Heart left ventricle (tissue), 16 donors: ENCODE results near the gene FAM171A2. TPM values are rescaled to one million over a fixed set of nuclear protein-coding genes. Genes with fewer than 3 reads are reported as not detected.
A peak's percentile ranks its signal among the peaks of the same experiment; 100 is the strongest.

Experiments
- ATAC-seq, 4 donors: fragments of 200-7000 bp; cut with Tn5 transposase; one replicate each; pipeline ENCODE4 v1.9.1; 2020 to 2022; ENCODE audit warnings: moderate library complexity in 4 of 4, mild to moderate bottlenecking in 3 of 4, moderate number of reproducible peaks in 1 of 4
- DNase-seq, 5 donors: peaks; one replicate each; pipeline ENCODE4 v3.0.0-alpha.2; 2020
- H3K27ac ChIP-seq, 12 donors: fragments of 200-600 bp; sonication (generic) in 4 of 12; one replicate each; pipeline versions ENCODE4 v1.5.0 to v1.8.0; 2016 to 2022; ENCODE audit warnings: mild to moderate bottlenecking in 2 of 12
- H3K27me3 ChIP-seq, 9 donors: fragments of 200-600 bp; sonication (generic) in 2 of 9; one replicate each; pipeline versions ENCODE4 v1.5.1 to v1.8.0; 2016 to 2022; ENCODE audit warnings: mild to moderate bottlenecking in 3 of 9
- H3K36me3 ChIP-seq, 9 donors: fragments of 200-600 bp; sonication (generic) in 2 of 9; one replicate each; pipeline versions ENCODE4 v1.5.0 to v1.8.0; 2018 to 2022; ENCODE audit warnings: mild to moderate bottlenecking in 2 of 9
- H3K4me1 ChIP-seq, 12 donors: fragments of 200-600 bp; sonication (generic) in 4 of 12; one replicate each; pipeline versions ENCODE4 v1.5.0 to v1.8.0; 2016 to 2022; ENCODE audit warnings: mild to moderate bottlenecking in 3 of 12
- H3K4me3 ChIP-seq, 12 donors: fragments of 200-600 bp; sonication (generic) in 4 of 12; one replicate each; pipeline versions ENCODE4 v1.5.0 to v1.8.0; 2017 to 2022; ENCODE audit warnings: mild to moderate bottlenecking in 9 of 12, moderate library complexity in 4 of 12
- H3K9me3 ChIP-seq, 12 donors: fragments of 200-600 bp; sonication (generic) in 4 of 12; one replicate each; pipeline versions ENCODE4 v1.5.0 to v1.8.0; 2016 to 2022; ENCODE audit warnings: mild to moderate bottlenecking in 1 of 12
- POLR2A ChIP-seq, 2 donors: fragments of 450-650 bp; IDR thresholded peaks; one replicate each; pipeline ENCODE4 v1.6.1; 2017; ENCODE audit warnings: antibody characterized with exemption in 2 of 2, mild to moderate bottlenecking in 2 of 2, moderate library complexity in 2 of 2
- WGBS, 4 donors: extraction: QIAGEN DNeasy Blood & Tissue Kit in 2 of 4; methylation state at CpG; one replicate each; pipeline versions ENCODE4 v1.1.5 to v1.1.7; 2013 to 2018; 5-methylcytosine and 5-hydroxymethylcytosine counted together
- intact Hi-C, 10 donors: fragments of 100-400 bp; cut with DNase I; formaldehyde crosslinking; loops; one replicate each; pipeline versions ENCODE4 v1.11.1 to v1.14.2; 2022
- polyA plus RNA-seq, 2 donors: library from polyadenylated mRNA; stranded (reverse); fragments of 200-250 nt; gene quantifications; one replicate each; pipeline ENCODE4 v1.2.3, GENCODE V29; 2013
- total RNA-seq, 9 donors: library from RNA; depleted of rRNA in 2 of 9; stranded (reverse); fragments of >200 nt in 2 of 9; fragmentation: NEBNext Ultra II Directional in 3 of 9; extraction: Animal tissue kit (Norgen Biotek cat#: 25700) in 3 of 9; gene quantifications; one replicate each; pipeline versions ENCODE4 v1.1.0 to v1.2.4, GENCODE V29; 2016 to 2023
- TF ChIP-seq, protein P1 (sequence below), 12 donors: fragments of 200-600 bp; sonication (generic) in 4 of 12; IDR thresholded peaks; one replicate each; pipeline versions ENCODE4 v1.5.0 to v1.8.0; 2018 to 2022; ENCODE audit warnings: antibody characterized with exemption in 12 of 12, mild to moderate bottlenecking in 5 of 12
- donor health status: ischemic (EF 13 %, LVEDD 7.1; RV severe dilation, severe dysfunction).
- donor health status: healthy with polysubstance abuse.
- donor health status: DM: no; HTN: yes; CAD: no.
- donor health status: DM: no; HTN: no; CAD: no.
- donor health status: ischemic (EF 25% LVEDD 6.9; RV normal size, moderate dysfunction).
- donor health status: ischemic (EF 25% LVEDD 5.7; RV mildly dilated, moderate dysfunction).
- donor health status: healthy.
- donor health status: DM: yes; HTN: yes; CAD: no.
- donor health status: ischemic (EF 35%, LVEDD 5.7; RV mildly dilated, moderate dysfunction).
- donor health status: nonischemic (EF 11% LVEDD 7.7; RV severe dilation, severe dysfunction).
- donor health status: DM: yes; HTN: yes; CAD: no.
- donor health status: PGD.
- donor health status: ischemic (EF 29% LVEDD 5.4; RV normal size, mild dysfunction).
- donor health status: nonischemic (EF 23%, LVEDD 6.1; RV moderate dilation, normal function).

The FAM171A2 gene
- total and polyA plus RNA-seq, 11 donors, result 0.40 to 2.1 (median 0.77) TPM

- Histone ChIP-seq H3K4me1 (peaks cover 0 to 23% (median 14%) of the 10 kb centered on the region in 12 donors), H3K36me3 (no peaks in the 10 kb centered on the region), H3K4me3 (peak overlapping the region; percentile 42 to 83 (median 68)), H3K27ac (peak overlapping the region in 4 of 12 donors; percentile 23 to 62 (median 39)), H3K9me3 (no peaks in the 10 kb centered on the region), H3K27me3 (peaks cover 0 to 17% (median 0%) of the 10 kb centered on the region in 9 donors)
- 0 to 7% (median 1%) methylated on average over 6 to 45 of the region's 45 CpGs for WGBS, 4 donors
- intact Hi-C loops, result no loop called here
- TF ChIP-seq, protein P1, sequence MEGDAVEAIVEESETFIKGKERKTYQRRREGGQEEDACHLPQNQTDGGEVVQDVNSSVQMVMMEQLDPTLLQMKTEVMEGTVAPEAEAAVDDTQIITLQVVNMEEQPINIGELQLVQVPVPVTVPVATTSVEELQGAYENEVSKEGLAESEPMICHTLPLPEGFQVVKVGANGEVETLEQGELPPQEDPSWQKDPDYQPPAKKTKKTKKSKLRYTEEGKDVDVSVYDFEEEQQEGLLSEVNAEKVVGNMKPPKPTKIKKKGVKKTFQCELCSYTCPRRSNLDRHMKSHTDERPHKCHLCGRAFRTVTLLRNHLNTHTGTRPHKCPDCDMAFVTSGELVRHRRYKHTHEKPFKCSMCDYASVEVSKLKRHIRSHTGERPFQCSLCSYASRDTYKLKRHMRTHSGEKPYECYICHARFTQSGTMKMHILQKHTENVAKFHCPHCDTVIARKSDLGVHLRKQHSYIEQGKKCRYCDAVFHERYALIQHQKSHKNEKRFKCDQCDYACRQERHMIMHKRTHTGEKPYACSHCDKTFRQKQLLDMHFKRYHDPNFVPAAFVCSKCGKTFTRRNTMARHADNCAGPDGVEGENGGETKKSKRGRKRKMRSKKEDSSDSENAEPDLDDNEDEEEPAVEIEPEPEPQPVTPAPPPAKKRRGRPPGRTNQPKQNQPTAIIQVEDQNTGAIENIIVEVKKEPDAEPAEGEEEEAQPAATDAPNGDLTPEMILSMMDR (IDR thresholded peaks at IDR 0.05), result no peak
- no peak for TF ChIP-seq POLR2A (IDR thresholded peaks at IDR 0.05)
- ATAC-seq, result peak in 3 of 4 donors; percentile 15 to 60 (median 31)
- no peak for DNase-seq
Observed at GRCh38 chr17:44362949-44363612, 572 bp downstream of the FAM171A2 start.

- DNase-seq (no peak), ATAC-seq (peak in 1 of 4 donors; percentile 40)
- intact Hi-C loops, result no loop called here
- WGBS, 4 donors, result 20 to 36% (median 27%) methylated on average over 6 to 11 of the region's 11 CpGs
- Histone ChIP-seq H3K4me1 (peaks cover 0 to 23% (median 14%) of the 10 kb centered on the region in 12 donors), H3K4me3 (peak overlapping the region in 11 of 12 donors; percentile 55 to 83 (median 68)), H3K27ac (no peak overlapping the region), H3K9me3 (no peaks in the 10 kb centered on the region), H3K27me3 (peaks cover 0 to 17% (median 0%) of the 10 kb centered on the region in 9 donors), H3K36me3 (no peaks in the 10 kb centered on the region)
- TF ChIP-seq, protein P1 (IDR thresholded peaks at IDR 0.05), result no peak
- TF ChIP-seq POLR2A (IDR thresholded peaks at IDR 0.05), result no peak
Observed at GRCh38 chr17:44362459-44362948, 1.1 kb downstream of the FAM171A2 start.

DNA sequence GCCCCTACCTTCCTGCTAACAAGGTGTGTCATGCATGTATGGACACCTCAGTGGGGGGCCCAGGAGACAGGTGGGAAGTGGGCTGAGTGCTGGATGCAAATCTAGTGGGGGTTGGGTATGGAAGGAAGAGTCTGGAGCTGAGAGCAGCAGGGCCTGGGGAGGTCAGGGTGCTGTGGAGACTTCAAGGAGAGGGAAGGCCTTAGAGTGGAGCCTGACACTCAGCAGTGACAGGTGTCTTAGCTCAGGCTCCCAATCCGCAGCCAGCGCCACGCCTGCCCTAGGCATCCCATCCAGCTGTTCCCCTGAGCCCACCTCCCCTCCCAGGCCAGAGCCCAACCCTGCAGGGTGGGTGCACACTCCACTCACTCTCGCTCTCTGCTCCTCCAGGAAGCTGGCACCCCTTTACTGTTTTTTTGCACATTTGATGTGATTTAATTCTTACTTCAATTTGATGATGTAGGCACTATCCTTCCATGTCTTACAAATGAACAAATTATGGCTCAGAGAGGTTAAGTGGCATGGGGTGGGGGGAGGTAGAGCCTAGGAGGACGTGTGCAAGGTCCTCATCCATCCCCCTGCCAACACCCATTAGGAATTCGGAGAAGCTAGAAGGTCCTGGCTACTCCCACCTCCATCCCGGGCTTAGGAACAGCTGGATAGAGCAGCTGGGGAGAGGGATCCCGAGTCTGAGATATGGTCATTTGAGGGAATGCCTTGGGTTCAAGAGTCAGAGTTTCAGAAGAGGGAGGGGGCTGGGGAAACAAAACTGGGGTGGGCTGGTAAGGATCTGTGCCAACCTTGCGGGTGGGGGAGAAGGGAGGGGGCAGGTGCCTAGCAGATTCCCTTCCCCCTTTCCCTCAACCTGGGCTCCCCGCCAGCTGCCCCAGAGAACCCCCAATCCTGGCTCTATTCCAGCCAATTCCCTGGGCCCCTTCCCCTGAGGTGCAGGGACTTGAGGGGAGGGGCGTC is 2.1 kb downstream of the FAM171A2 start:
- H3K4me3 ChIP-seq, result peak overlapping the region in 1 of 12 donors; percentile 83
- no peak for ATAC-seq

More for the DNA sequence above, 2.1 kb downstream of the FAM171A2 start:
- peaks cover 0 to 17% (median 0%) of the 10 kb centered on the region in 9 donors for H3K27me3 ChIP-seq
- H3K27ac ChIP-seq, result no peak overlapping the region
- peaks cover 0 to 23% (median 14%) of the 10 kb centered on the region in 12 donors for H3K4me1 ChIP-seq
- 50 to 74% (median 61%) methylated on average over 10 to 11 of the region's 11 CpGs for WGBS, 4 donors
- no peak for DNase-seq
- TF ChIP-seq POLR2A (IDR thresholded peaks at IDR 0.05), result no peak
- TF ChIP-seq, protein P1 (IDR thresholded peaks at IDR 0.05), result no peak
- no peaks in the 10 kb centered on the region for H3K36me3 ChIP-seq
- intact Hi-C loops, result no loop called here
- no peaks in the 10 kb centered on the region for H3K9me3 ChIP-seq
